Ishikawa (cell line): ENCODE data around the gene SYT1.

Experiments
- CEBPB ChIP-seq: IDR thresholded peaks from 2 replicates; pipeline ENCODE4 v1.6.1; 2012
- CREB1 ChIP-seq: IDR thresholded peaks from 2 replicates; pipeline ENCODE4 v1.6.1; 2012; ENCODE audit warnings: low read depth
- EGR1 ChIP-seq: IDR thresholded peaks from 2 replicates; pipeline ENCODE4 v1.6.1; 2012
- EP300 ChIP-seq: IDR thresholded peaks from 2 replicates; pipeline ENCODE4 v1.6.1; 2012; ENCODE audit warnings: borderline replicate concordance
- FOXM1 ChIP-seq: IDR thresholded peaks from 2 replicates; pipeline ENCODE4 v1.6.1; 2012; ENCODE audit warnings: low read depth, borderline replicate concordance
- MAX ChIP-seq: IDR thresholded peaks from 2 replicates; pipeline ENCODE4 v1.6.1; 2012
- NFIC ChIP-seq: IDR thresholded peaks from 2 replicates; pipeline ENCODE4 v1.6.1; 2012
- RAD21 ChIP-seq: IDR thresholded peaks from 2 replicates; pipeline ENCODE4 v1.6.1; 2012; ENCODE audit warnings: low read depth
- REST ChIP-seq: IDR thresholded peaks from 2 replicates; pipeline ENCODE4 v1.6.1; 2012; ENCODE audit warnings: low read depth, mild to moderate bottlenecking
- TAF1 ChIP-seq: IDR thresholded peaks from 2 replicates; pipeline ENCODE4 v1.6.1; 2012; ENCODE audit warnings: low read depth, mild to moderate bottlenecking
- TCF12 ChIP-seq: IDR thresholded peaks from 2 replicates; pipeline ENCODE4 v1.6.1; 2012; ENCODE audit warnings: low read depth
- TEAD4 ChIP-seq: IDR thresholded peaks from 2 replicates; pipeline ENCODE4 v1.6.1; 2012
- USF1 ChIP-seq: IDR thresholded peaks from 2 replicates; pipeline ENCODE4 v1.6.1; 2012
- YY1 ChIP-seq: IDR thresholded peaks from 2 replicates; pipeline ENCODE4 v1.6.1; 2012; ENCODE audit warnings: low read depth
- ZBTB7A ChIP-seq: IDR thresholded peaks from 2 replicates; pipeline ENCODE4 v1.6.1; 2012; ENCODE audit warnings: low read depth

SYT1 gene

GRCh38 chr12:79420146-79420618, 555.6 kb downstream of the SYT1 start:
- TF ChIP-seq MAX, result peak; percentile 37
- TF ChIP-seq RAD21, result peak; percentile 84
- no peak for TF ChIP-seq REST
- TF ChIP-seq FOXM1, result no peak
- TF ChIP-seq TEAD4, result peak; percentile 27; the same call in 1 of the 2 replicates
- peak; percentile 12; the same call in 1 of the 2 replicates for TF ChIP-seq NFIC

- TF ChIP-seq TEAD4 (no peak), MAX (no peak), REST (no peak), USF1 (no peak), CREB1 (no peak), YY1 (no peak), ZBTB7A (no peak), RAD21 (no peak), CEBPB (no peak), FOXM1 (no peak), TAF1 (no peak), EGR1 (no peak), EP300 (no peak), TCF12 (no peak), NFIC (no peak)
Observed at GRCh38 chr12:79421236-79421740, 556.7 kb downstream of the SYT1 start.

- no peak for TF ChIP-seq EGR1
- no peak for TF ChIP-seq MAX
- TF ChIP-seq REST, result no peak
- TF ChIP-seq CEBPB, result no peak
- no peak for TF ChIP-seq CREB1
- TF ChIP-seq EP300, result no peak
- no peak for TF ChIP-seq TAF1
- no peak for TF ChIP-seq ZBTB7A
- no peak for TF ChIP-seq TCF12
- no peak for TF ChIP-seq RAD21
- TF ChIP-seq TEAD4, result no peak
- TF ChIP-seq NFIC, result no peak
Observed at GRCh38 chr12:79422060-79422812, 557.7 kb downstream of the SYT1 start.

- TF ChIP-seq RAD21 (no peak), REST (no peak), FOXM1 (no peak), CREB1 (no peak), TAF1 (no peak), ZBTB7A (no peak), NFIC (no peak), CEBPB (no peak), TCF12 (no peak)
Observed at GRCh38 chr12:79423560-79423959, 559.0 kb downstream of the SYT1 start.
